K562 (cell line): ENCODE measurements around the gene PRPF39. TPM values are rescaled to one million over a fixed set of nuclear protein-coding genes. Genes with fewer than 3 reads are reported as not detected.

Source experiments
- ATAC-seq: fragments of 200-7000 bp; cut with Tn5 transposase; 3 replicates; pipeline ENCODE4 v1.9.1; 2020; ENCODE audit warnings: moderate library complexity
- BruUV-seq: library from RNA; stranded (reverse); fragments of 400-500 nt; replicated peaks from 2 replicates; lab custom pipeline; 2021; lab: Mats Ljungman, UMichigan
- CTCF ChIA-PET: fragments of 300-600 bp; formaldehyde crosslinking; extraction: SDS; loops from one replicate; lab custom pipeline; 2021; ENCODE audit warnings: low intra/inter-chr PET ratio; lab: Yijun Ruan, JAX
- POLR2A ChIA-PET: fragments of 300-600, 350-650 bp; sonication (Branson Sonifier 250); formaldehyde crosslinking; extraction: SDS; loops from one replicate; lab custom pipeline; 2021; ENCODE audit warnings: antibody characterized with exemption, inconsistent platforms; lab: Yijun Ruan, JAX
- DNase-seq, 4 experiments: peaks; one replicate each; pipeline versions ENCODE4 v3.0.0 to v3.0.0-alpha.2; 2011 to 2018; ENCODE audit warnings: low spot score in 3 of 4, mixed read lengths in 3 of 4; ENCODE audit errors: extremely low read depth in 1 of 4
- FAIRE-seq: peaks from 2 replicates; lab custom pipeline; 2011; peaks lifted over from hg19 to GRCh38; lab: Jason Lieb, UNC
- H2AFZ ChIP-seq: 2 replicates; pipeline ENCODE4 v1.6.0; 2011; ENCODE audit warnings: low read depth, low read length, control low read depth, inconsistent platforms
- H3K27ac ChIP-seq: fragments of 200-600 bp; 3 replicates; pipeline ENCODE4 v1.8.0; 2011; ENCODE audit warnings: low read depth, mild to moderate bottlenecking, control low read depth, inconsistent platforms, low read length, moderate library complexity, mixed read lengths; ENCODE audit errors: extremely low read depth
- H3K27me3 ChIP-seq, 2 experiments: fragments of 300-600 bp in 1 of 2; 2 replicates in 1 of 2; 3 replicates in 1 of 2; pipeline versions ENCODE4 v1.6.0 to v1.8.0; 2011; ENCODE audit warnings: inconsistent platforms in 2 of 2, low read length in 2 of 2, mild to moderate bottlenecking in 1 of 2, mixed read lengths in 1 of 2, moderate library complexity in 1 of 2; ENCODE audit not compliant: control insufficient read depth in 2 of 2, insufficient read depth in 2 of 2
- H3K36me3 ChIP-seq: fragments of 300-600 bp; 3 replicates; pipeline ENCODE4 v1.8.0; 2011; ENCODE audit warnings: mild to moderate bottlenecking, low read length, inconsistent platforms; ENCODE audit not compliant: control insufficient read depth, insufficient read depth
- H3K4me1 ChIP-seq, 2 experiments: fragments of 200-600 bp in 1 of 2; replicated peaks in 1 of 2; 2 replicates in 1 of 2; 3 replicates in 1 of 2; pipeline versions ENCODE4 v1.5.1 to v1.8.0; 2011; ENCODE audit warnings: inconsistent platforms in 2 of 2, low read length in 2 of 2, mild to moderate bottlenecking in 1 of 2, mixed read lengths in 1 of 2, moderate library complexity in 1 of 2; ENCODE audit not compliant: control insufficient read depth in 2 of 2, insufficient read depth in 2 of 2
- H3K4me2 ChIP-seq: 2 replicates; pipeline ENCODE4 v1.6.1; 2011; ENCODE audit warnings: low read length, control low read depth, inconsistent platforms, mixed read lengths; ENCODE audit not compliant: insufficient read depth
- H3K4me3 ChIP-seq: fragments of 200-600 bp; sonication (generic), shearing (Covaris generic); 2 replicates; pipeline ENCODE4 v1.5.1; 2016; ENCODE audit warnings: control low read depth, inconsistent platforms
- H3K79me2 ChIP-seq: fragments of 200-600 bp; 3 replicates; pipeline ENCODE4 v1.8.0; 2011; ENCODE audit warnings: low read length, inconsistent platforms; ENCODE audit not compliant: control insufficient read depth, insufficient read depth
- H3K9ac ChIP-seq, 2 experiments: 2 replicates each; pipeline versions ENCODE4 v1.6.0 to v1.6.1; 2011; ENCODE audit warnings: low read depth in 2 of 2, low read length in 2 of 2, control low read depth in 1 of 2, inconsistent platforms in 1 of 2, mild to moderate bottlenecking in 1 of 2, mixed read lengths in 1 of 2; ENCODE audit not compliant: insufficient read depth in 1 of 2
- H3K9me1 ChIP-seq: one replicate; pipeline ENCODE4 v1.6.0; 2011; ENCODE audit warnings: inconsistent platforms, mild to moderate bottlenecking, low read length, moderate library complexity; ENCODE audit not compliant: control insufficient read depth, insufficient read depth
- H3K9me3 ChIP-seq: replicated peaks from 2 replicates; pipeline ENCODE4 v1.5.1; 2011; ENCODE audit warnings: low read depth, low read length, inconsistent platforms; ENCODE audit not compliant: control insufficient read depth, insufficient read depth
- H4K20me1 ChIP-seq: replicated peaks from 2 replicates; pipeline ENCODE4 v1.6.1; 2011; ENCODE audit warnings: low read length, inconsistent platforms, mixed read lengths; ENCODE audit not compliant: control insufficient read depth, insufficient read depth
- BRD4 ChIP-seq: fragments of 200-600 bp; sonication (generic); IDR thresholded peaks from 2 replicates; pipeline ENCODE4 v1.6.1; 2017; ENCODE audit warnings: inconsistent platforms
- ERF ChIP-seq: fragments of 450-650 bp; formaldehyde crosslinking; IDR thresholded peaks from 2 replicates; pipeline ENCODE4 v1.4.0; 2020; ENCODE audit warnings: mild to moderate bottlenecking, mixed read lengths
- GATAD2B ChIP-seq: fragments of 450-650 bp; IDR thresholded peaks from 2 replicates; pipeline ENCODE4 v1.6.1; 2017; ENCODE audit warnings: mild to moderate bottlenecking, borderline replicate concordance
- HNRNPLL ChIP-seq: fragments of 200-400 bp; formaldehyde crosslinking; IDR thresholded peaks from 2 replicates; pipeline ENCODE4 v1.6.1; 2017; ENCODE audit warnings: low read length, low read depth, mild to moderate bottlenecking; ENCODE audit not compliant: poor library complexity, severe bottlenecking
- KDM1A ChIP-seq, 2 experiments: fragments of 450-650 bp; IDR thresholded peaks; 2 replicates each; pipeline ENCODE4 v1.6.1; 2016; ENCODE audit warnings: mild to moderate bottlenecking in 2 of 2
- KLF13 ChIP-seq: fragments of 450-650 bp; IDR thresholded peaks from 2 replicates; pipeline ENCODE4 v1.6.1; 2016; ENCODE audit warnings: missing genetic modification characterization, low read depth, mild to moderate bottlenecking, missing compliant biosample characterization, moderate library complexity, borderline replicate concordance
- MCM5 ChIP-seq: fragments of 450-650 bp; IDR thresholded peaks from 2 replicates; pipeline ENCODE4 v1.6.1; 2016; ENCODE audit warnings: low read depth
- PHF21A ChIP-seq: fragments of 450-650 bp; IDR thresholded peaks from 2 replicates; pipeline ENCODE4 v1.6.1; 2017; ENCODE audit warnings: low read depth, borderline replicate concordance
- SETDB1 ChIP-seq: IDR thresholded peaks from one replicate; pipeline ENCODE4 v1.6.1; 2012; ENCODE audit warnings: low read length, control low read depth, inconsistent platforms
- SNRNP70 ChIP-seq: fragments of 200-400 bp; formaldehyde crosslinking; optimal IDR thresholded peaks from 2 replicates; pipeline ENCODE3; 2017; ENCODE audit warnings: low read depth, low read length
- TAF15 ChIP-seq: fragments of 200-400 bp; formaldehyde crosslinking; IDR thresholded peaks from 2 replicates; pipeline ENCODE4 v1.6.1; 2017; ENCODE audit warnings: mild to moderate bottlenecking, low read depth, low read length, moderate library complexity
- TAL1 ChIP-seq: fragments of 450-650 bp; IDR thresholded peaks from 2 replicates; pipeline ENCODE4 v1.6.1; 2016; ENCODE audit warnings: mild to moderate bottlenecking
- ZBTB8A ChIP-seq: fragments of 450-650 bp; IDR thresholded peaks from 2 replicates; pipeline ENCODE4 v1.6.1; 2018; ENCODE audit warnings: mild to moderate bottlenecking, moderate library complexity; ENCODE audit not compliant: partially characterized antibody
- ZNF212 ChIP-seq: fragments of 450-650 bp; formaldehyde crosslinking; IDR thresholded peaks from 2 replicates; pipeline ENCODE4 v1.4.0; 2020; ENCODE audit warnings: mild to moderate bottlenecking
- ZNF589 ChIP-seq: fragments of 200-800 bp; sonication (Bioruptor generic); IDR thresholded peaks from 2 replicates; pipeline ENCODE4 v1.6.1; 2016; ENCODE audit warnings: low read depth, missing genetic modification characterization, missing compliant biosample characterization
- WGBS: fragments of 100-300 bp; shearing (Covaris generic); methylation state at CpG from one replicate; pipeline ENCODE4 v1.1.6; 2016; ENCODE audit warnings: low coverage, mixed read lengths; ENCODE audit not compliant: insufficient coverage; ENCODE audit errors: missing lambda C conversion rate; 5-methylcytosine and 5-hydroxymethylcytosine counted together
- in situ Hi-C: fragments of 300-500 bp; cut with MboI; formaldehyde crosslinking; loops from 4 replicates; pipeline ENCODE4 v1.15.0; 2018; ENCODE audit warnings: inconsistent platforms, mixed read lengths
- intact Hi-C: fragments of 100-400 bp; cut with micrococcal nuclease; formaldehyde crosslinking; loops from 2 replicates; pipeline ENCODE4 v1.14.2; 2022
- polyA plus RNA-seq, 8 experiments: library from polyadenylated mRNA; depleted of rRNA in 4 of 8; stranded (reverse) in 5 of 8; unstranded in 3 of 8; fragments of >200 nt; fragmentation: Nextera tagmentation in 2 of 8; fragmentation: Illumina TruSeq in 1 of 8; extraction: Ambion mirVana in 2 of 8; extraction: Trizol in 1 of 8; gene quantifications; 2 replicates each; pipeline versions ENCODE4 v1.2.1 to v1.2.3, GENCODE V29; 2011 to 2014; ENCODE audit warnings: inconsistent platforms in 1 of 8, missing spikeins in 1 of 8
- total RNA-seq, 7 experiments: library from RNA; depleted of rRNA in 6 of 7; stranded (reverse); fragments of >200 nt in 6 of 7; fragmentation: Illumina TruSeq in 2 of 7; extraction: Trizol in 2 of 7; gene quantifications; 2 replicates each; pipeline versions ENCODE4 v1.2.1 to v1.2.3, GENCODE V29; 2011 to 2021; ENCODE audit warnings: low replicate concordance in 1 of 7
- TF ChIP-seq, protein P1 (sequence below): fragments of 250-450 bp; sonication (Bioruptor Pico); IDR thresholded peaks from 2 replicates; pipeline ENCODE4 v1.8.0; 2021; ENCODE audit warnings: mild to moderate bottlenecking, moderate library complexity
- TF ChIP-seq, protein P2 (sequence below): fragments of 450-650 bp; formaldehyde crosslinking; IDR thresholded peaks from 2 replicates; pipeline ENCODE4 v1.4.0; 2022; ENCODE audit warnings: missing genetic modification characterization
- TF ChIP-seq, protein P3 (sequence below): fragments of 450-650 bp; formaldehyde crosslinking; conservative IDR thresholded peaks from 2 replicates; pipeline ENCODE4 v1.4.0; 2022; ENCODE audit warnings: mild to moderate bottlenecking, missing genetic modification characterization
- TF ChIP-seq, protein P4 (sequence below): fragments of 450-650 bp; formaldehyde crosslinking; IDR thresholded peaks from 2 replicates; pipeline ENCODE4 v1.4.0; 2020; ENCODE audit warnings: mild to moderate bottlenecking, mixed read lengths

The PRPF39 gene
- total and polyA plus RNA-seq, 9 of the 15 experiments (the other 6 are each of a cell fraction or from before 2014, with no cell fraction given): 13.3 to 50.4 (median 24.8) TPM

DNA sequence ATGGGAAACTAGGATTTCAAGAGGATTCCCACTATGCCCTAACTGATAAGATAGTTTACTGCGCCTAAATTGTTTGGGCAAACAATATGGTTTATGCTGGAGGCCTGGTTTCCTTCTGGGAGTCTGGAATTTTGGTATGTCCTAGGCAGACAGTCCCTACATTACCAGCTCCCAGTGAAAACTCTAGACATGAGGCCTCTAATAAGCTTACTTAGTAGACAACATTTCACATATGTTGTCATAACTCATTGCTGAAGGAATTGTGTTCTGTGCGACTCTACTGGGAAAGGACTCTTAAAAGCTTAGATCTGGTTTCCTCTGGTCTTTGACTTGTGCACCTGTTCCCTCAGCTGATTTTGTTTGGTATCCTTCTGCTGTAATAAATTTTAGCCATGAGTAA is 18.0 kb upstream of the PRPF39 start:
- CTCF ChIA-PET: no interaction called here
- Histone ChIP-seq H3K27me3 (no peaks in the 10 kb centered on the region), H2AFZ (no peak overlapping the region), H3K36me3 (0 out of 3 replicates have a peak, but pooled peaks cover 3% of the 10 kb centered on the region), H3K9me1 (no peaks in the 10 kb centered on the region), H3K27ac (no peak overlapping the region), H3K4me3 (no peak overlapping the region), H3K9ac (no peak overlapping the region), H4K20me1 (no peaks in the 10 kb centered on the region), H3K9me3 (no peaks in the 10 kb centered on the region), H3K4me2 (no peak overlapping the region), H3K79me2 (no peaks in the 10 kb centered on the region), H3K4me1 (no peaks in the 10 kb centered on the region)
- TF ChIP-seq GATAD2B (no peak), ZBTB8A (no peak), TAF15 (no peak), SETDB1 (no peak), ZNF212 (no peak), ZNF589 (CRISPR knock-in tag) (no peak), KDM1A (IDR thresholded peaks at IDR 0.05) (no peak), BRD4 (no peak), KLF13 (no peak), HNRNPLL (no peak), ERF (CRISPR knock-in tag) (no peak), SNRNP70 (no peak), TAL1 (no peak), MCM5 (no peak), PHF21A (no peak)
- TF ChIP-seq, protein P1, sequence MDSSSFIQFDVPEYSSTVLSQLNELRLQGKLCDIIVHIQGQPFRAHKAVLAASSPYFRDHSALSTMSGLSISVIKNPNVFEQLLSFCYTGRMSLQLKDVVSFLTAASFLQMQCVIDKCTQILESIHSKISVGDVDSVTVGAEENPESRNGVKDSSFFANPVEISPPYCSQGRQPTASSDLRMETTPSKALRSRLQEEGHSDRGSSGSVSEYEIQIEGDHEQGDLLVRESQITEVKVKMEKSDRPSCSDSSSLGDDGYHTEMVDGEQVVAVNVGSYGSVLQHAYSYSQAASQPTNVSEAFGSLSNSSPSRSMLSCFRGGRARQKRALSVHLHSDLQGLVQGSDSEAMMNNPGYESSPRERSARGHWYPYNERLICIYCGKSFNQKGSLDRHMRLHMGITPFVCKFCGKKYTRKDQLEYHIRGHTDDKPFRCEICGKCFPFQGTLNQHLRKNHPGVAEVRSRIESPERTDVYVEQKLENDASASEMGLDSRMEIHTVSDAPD: no peak
- TF ChIP-seq, protein P2, sequence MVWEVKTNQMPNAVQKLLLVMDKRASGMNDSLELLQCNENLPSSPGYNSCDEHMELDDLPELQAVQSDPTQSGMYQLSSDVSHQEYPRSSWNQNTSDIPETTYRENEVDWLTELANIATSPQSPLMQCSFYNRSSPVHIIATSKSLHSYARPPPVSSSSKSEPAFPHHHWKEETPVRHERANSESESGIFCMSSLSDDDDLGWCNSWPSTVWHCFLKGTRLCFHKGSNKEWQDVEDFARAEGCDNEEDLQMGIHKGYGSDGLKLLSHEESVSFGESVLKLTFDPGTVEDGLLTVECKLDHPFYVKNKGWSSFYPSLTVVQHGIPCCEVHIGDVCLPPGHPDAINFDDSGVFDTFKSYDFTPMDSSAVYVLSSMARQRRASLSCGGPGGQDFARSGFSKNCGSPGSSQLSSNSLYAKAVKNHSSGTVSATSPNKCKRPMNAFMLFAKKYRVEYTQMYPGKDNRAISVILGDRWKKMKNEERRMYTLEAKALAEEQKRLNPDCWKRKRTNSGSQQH (CRISPR knock-in tag): no peak
- TF ChIP-seq, protein P3, sequence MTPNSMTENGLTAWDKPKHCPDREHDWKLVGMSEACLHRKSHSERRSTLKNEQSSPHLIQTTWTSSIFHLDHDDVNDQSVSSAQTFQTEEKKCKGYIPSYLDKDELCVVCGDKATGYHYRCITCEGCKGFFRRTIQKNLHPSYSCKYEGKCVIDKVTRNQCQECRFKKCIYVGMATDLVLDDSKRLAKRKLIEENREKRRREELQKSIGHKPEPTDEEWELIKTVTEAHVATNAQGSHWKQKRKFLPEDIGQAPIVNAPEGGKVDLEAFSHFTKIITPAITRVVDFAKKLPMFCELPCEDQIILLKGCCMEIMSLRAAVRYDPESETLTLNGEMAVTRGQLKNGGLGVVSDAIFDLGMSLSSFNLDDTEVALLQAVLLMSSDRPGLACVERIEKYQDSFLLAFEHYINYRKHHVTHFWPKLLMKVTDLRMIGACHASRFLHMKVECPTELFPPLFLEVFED (CRISPR knock-in tag): no peak
- TF ChIP-seq, protein P4, sequence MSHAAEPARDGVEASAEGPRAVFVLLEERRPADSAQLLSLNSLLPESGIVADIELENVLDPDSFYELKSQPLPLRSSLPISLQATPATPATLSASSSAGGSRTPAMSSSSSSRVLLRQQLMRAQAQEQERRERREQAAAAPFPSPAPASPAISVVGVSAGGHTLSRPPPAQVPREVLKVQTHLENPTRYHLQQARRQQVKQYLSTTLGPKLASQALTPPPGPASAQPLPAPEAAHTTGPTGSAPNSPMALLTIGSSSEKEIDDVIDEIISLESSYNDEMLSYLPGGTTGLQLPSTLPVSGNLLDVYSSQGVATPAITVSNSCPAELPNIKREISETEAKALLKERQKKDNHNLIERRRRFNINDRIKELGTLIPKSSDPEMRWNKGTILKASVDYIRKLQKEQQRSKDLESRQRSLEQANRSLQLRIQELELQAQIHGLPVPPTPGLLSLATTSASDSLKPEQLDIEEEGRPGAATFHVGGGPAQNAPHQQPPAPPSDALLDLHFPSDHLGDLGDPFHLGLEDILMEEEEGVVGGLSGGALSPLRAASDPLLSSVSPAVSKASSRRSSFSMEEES: no peak
- WGBS: 57% methylated on average over 1 of the region's 2 CpGs
- POLR2A ChIA-PET: interaction anchor here (1.4 kb wide), 1 partner anchor 9 kb away, joined by 3 read pairs; no protein-coding TSS in a partner anchor
- FAIRE-seq (no peak), ATAC-seq (no peak), DNase-seq (no peak)
- no TSS peak for BruUV-seq
- intact Hi-C loops: no loop called here
- in situ Hi-C loops: no loop called here
